Measurements from ENCODE around the gene CNPY3.

The CNPY3 gene

DNA sequence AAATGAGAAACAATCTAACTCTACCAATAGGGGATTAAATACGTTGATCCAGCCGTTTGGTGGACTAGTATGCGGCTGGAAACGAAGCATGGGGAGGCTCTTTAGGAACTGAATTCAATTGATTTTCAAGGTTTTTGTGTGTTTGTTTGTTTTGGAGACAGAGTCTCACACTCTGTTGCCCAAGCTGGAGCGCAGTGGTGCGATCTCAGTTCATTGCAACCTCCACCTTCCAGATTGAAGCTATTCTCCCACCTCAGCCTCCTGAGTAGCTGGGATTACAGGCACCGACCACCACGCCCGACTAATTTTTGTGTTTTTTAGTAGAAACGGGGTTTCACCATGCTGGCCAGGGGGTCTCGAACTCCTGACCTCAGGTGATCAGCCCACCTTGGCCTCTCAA is 7.1 kb downstream of the CNPY3 start:
- TF ChIP-seq ZNF571 (tag by site-specific recombination; IDR thresholded peaks at IDR 0.05) (no peak), SP3 (tag by site-specific recombination; IDR thresholded peaks at IDR 0.05) (no peak), ZNF623 (tag by site-specific recombination; IDR thresholded peaks at IDR 0.05) (no peak), PATZ1 (tag by site-specific recombination; IDR thresholded peaks at IDR 0.05) (no peak), ZNF530 (tag by site-specific recombination; IDR thresholded peaks at IDR 0.05; ENCODE audit: low read depth) (no peak), ZNF18 (tag by site-specific recombination; IDR thresholded peaks at IDR 0.05) (no peak), KLF8 (tag by site-specific recombination; IDR thresholded peaks at IDR 0.05) (no peak), ZBTB26 (tag by site-specific recombination; optimal IDR thresholded peaks at IDR 0.05) (no peak), ZNF280C (tag by site-specific recombination; IDR thresholded peaks at IDR 0.05) (no peak)
- TF ChIP-seq, protein P1, sequence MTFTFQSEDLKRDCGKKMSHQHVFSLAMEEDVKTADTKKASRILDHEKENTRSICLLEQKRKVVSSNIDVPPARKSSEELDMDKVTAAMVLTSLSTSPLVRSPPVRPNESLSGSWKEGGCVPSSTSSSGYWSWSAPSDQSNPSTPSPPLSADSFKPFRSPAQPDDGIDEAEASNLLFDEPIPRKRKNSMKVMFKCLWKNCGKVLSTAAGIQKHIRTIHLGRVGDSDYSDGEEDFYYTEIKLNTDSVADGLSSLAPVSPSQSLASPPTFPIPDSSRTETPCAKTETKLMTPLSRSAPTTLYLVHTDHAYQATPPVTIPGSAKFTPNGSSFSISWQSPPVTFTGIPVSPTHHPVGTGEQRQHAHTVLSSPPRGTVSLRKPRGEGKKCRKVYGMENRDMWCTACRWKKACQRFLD (tag by site-specific recombination; IDR thresholded peaks at IDR 0.05) = no peak
- Histone ChIP-seq H3K36me3 (ENCODE audit: control insufficient read depth in 2 of 2, insufficient read depth in 1 of 2, low read length in 2 of 2) (peaks cover 10 to 85% of the 10 kb centered on the region in 2 experiments; a peak in 2 of 3 replicates), H3K9me3 (ENCODE audit: control insufficient read depth, insufficient read depth, low read depth, low read length) (no peaks in the 10 kb centered on the region), H3K4me1 (ENCODE audit: control insufficient read depth, insufficient read depth, low read length) (no peaks in the 10 kb centered on the region), H3K4me3 (ENCODE audit: low read depth, low read length) (no peak overlapping the region), H3K27ac (ENCODE audit: extremely low read depth, low read depth, low read length) (no peak overlapping the region)
- CTCF ChIA-PET = interaction anchor here (0.7 kb wide), 2 partner anchors 224 to 1305 kb away, joined by 4 to 10 read pairs; no protein-coding TSS in a partner anchor
- POLR2A ChIA-PET = no interaction called here

DNA sequence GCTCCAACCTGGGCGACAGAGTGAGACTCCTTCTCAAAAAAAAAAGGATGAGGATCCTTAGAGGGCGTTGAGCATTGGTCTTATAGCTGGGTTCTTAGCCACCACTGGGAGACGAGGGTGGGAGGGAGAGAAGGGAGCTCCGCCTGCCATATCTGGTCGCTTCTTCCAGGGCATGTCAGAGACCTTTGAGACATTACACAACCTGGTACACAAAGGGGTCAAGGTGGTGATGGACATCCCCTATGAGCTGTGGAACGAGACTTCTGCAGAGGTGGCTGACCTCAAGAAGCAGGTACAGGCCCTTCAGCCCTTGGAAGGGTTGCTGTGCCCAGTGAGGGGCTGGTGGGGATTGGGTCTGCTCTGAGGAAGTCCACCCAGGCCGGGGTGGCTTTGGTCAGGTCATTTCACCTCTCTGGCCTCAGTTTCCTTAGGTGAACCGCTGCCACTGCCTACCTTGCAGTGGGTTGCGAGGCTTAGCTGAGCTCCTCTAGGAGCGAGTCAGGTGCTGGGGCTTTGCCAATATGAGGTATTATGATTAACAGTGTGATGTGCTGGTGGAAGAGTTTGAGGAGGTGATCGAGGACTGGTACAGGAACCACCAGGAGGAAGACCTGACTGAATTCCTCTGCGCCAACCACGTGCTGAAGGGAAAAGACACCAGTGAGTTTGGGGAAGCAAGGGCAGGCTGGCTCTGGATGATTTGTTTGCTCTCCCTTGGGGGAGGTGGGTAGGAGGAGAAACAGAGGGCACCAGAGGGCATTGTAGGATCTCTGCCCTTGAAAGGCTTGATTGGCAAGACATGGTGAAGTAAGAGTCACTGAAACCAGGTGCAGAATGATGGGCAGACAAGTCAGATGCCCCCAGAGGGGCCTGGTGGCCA is 8.5 kb downstream of the CNPY3 start:
- TF ChIP-seq ZBTB8A (tag by site-specific recombination; IDR thresholded peaks at IDR 0.05) (no peak), ZFP69B (tag by site-specific recombination; IDR thresholded peaks at IDR 0.05) (no peak), ZNF670 (tag by site-specific recombination; IDR thresholded peaks at IDR 0.05; ENCODE audit: low read depth) (no peak), ZNF2 (tag by site-specific recombination; IDR thresholded peaks at IDR 0.05) (no peak), ZNF777 (tag by site-specific recombination; IDR thresholded peaks at IDR 0.05; ENCODE audit: borderline replicate concordance) (no peak)
- H3K4me3 ChIP-seq (ENCODE audit: low read depth, low read length) = no peak overlapping the region
- H3K36me3 ChIP-seq (ENCODE audit: control insufficient read depth in 2 of 2, insufficient read depth in 1 of 2, low read length in 2 of 2) = peaks cover 14 to 75% of the 10 kb centered on the region in 2 experiments; a peak in 2 of 3 replicates
- H3K9me3 ChIP-seq (ENCODE audit: control insufficient read depth, insufficient read depth, low read depth, low read length) = no peaks in the 10 kb centered on the region
- CTCF ChIA-PET = no interaction called here
- POLR2A ChIA-PET = interaction anchor here (0.5 to 3.3 kb wide), 6 partner anchors 8 to 1035 kb away, joined by 3 to 16 read pairs (median 3); partner anchors contain the start of genes CNPY3 and PPP2R5D
- no peaks in the 10 kb centered on the region for H3K4me1 ChIP-seq (ENCODE audit: control insufficient read depth, insufficient read depth, low read length)
- no peak overlapping the region for H3K27ac ChIP-seq (ENCODE audit: extremely low read depth, low read depth, low read length)
